Measurements from ENCODE around the gene GRB10.
"Not testable (repeated sequence)": the region's sequence is repeated elsewhere in the genome, so short reads cannot be mapped to it uniquely, and the experiment has no call there.

Gene GRB10

DNA sequence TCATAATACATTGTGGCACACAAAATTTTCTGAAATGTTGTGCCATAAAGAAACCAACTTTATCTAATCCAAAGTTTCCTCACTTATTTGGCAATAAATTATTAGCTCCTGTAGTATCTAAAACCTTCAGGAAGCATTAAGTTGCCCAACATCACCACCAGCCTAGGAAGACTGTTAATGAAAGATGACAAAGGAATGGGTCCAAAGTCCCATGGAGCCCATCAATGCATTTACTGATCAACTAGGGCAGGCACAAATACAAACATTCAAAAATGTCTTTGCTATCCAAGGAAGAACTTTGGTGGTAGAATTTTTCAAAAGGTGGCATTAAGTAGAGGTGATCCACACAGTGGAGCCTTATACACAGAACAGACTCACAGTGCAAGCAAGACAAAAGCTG, 4.5 kb downstream of the GRB10 start:
- DNase-seq (ENCODE audit: low read depth), result no peak

- no peak for DNase-seq (ENCODE audit: low read depth)
Observed at GRCh38 chr7:50775836-50776235, 6.9 kb downstream of the GRB10 start.

DNA sequence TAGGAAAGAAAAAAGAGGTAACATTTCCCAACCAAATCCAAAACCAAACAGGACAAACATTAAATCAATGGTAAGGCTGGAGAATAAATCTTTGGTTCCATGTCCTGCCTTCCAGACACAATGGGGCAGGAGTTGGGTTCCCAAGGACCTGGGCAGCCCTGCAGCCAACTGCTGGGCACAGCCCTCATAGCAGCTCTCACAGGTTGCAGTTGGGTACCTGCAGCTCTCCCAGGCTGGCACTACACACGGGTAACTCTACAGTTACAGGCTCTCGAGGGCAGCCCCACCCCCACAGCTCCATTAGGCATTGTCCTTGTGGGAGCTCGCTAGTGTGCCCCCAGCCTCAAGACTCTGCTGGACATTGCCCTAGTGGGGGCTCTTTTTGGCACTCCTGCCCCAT, 7.5 kb downstream of the GRB10 start:
- no peak for DNase-seq (ENCODE audit: low read depth)

- no peak for DNase-seq (ENCODE audit: low read depth)
Observed at GRCh38 chr7:50774319-50774718, 8.4 kb downstream of the GRB10 start.

GRCh38 chr7:50773071-50773470, 9.6 kb downstream of the GRB10 start:
- not testable (repeated sequence) for DNase-seq (ENCODE audit: low read depth)

DNA sequence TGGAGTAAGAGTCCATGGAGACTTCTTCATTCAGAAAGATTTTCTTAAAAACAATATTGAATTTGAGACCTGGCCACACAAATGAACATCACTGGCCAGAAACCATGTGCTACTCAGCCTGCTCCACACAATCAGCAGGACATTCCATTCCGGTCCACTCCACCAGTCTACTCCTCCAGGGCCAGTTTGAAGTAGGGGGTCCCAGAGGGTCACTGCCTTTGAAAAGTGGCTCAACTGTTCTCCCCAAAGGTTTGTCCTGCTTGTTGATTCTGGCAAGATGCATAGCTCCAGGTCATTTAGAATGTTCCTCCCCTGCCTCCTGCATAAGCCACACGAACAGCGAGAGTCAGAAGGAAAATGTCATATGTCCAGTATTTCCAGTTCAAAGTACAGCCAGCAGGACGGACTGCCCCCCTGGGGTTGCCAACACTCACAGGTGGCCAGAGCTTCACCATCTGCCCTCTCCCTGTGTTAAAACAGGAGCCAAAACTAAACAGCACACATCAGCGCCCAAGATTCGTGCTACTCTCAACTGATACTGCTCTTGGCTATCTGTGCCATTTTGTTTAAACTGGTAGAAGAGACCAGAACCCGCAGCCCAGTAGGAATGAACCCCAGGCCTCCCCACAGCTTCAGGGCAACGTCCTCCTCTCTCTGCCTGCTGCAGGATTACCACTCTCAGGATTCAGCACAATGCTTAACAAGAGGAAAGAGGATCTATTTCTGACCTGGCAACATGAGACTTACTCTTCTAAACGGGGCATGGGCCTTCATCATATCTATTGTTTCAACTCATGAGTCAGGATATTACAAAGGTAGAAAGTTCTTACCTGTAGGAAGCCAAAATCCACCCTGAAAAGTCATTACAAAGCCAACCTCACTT, 11.3 kb downstream of the GRB10 start:
- no peak for DNase-seq (ENCODE audit: low read depth)

DNA sequence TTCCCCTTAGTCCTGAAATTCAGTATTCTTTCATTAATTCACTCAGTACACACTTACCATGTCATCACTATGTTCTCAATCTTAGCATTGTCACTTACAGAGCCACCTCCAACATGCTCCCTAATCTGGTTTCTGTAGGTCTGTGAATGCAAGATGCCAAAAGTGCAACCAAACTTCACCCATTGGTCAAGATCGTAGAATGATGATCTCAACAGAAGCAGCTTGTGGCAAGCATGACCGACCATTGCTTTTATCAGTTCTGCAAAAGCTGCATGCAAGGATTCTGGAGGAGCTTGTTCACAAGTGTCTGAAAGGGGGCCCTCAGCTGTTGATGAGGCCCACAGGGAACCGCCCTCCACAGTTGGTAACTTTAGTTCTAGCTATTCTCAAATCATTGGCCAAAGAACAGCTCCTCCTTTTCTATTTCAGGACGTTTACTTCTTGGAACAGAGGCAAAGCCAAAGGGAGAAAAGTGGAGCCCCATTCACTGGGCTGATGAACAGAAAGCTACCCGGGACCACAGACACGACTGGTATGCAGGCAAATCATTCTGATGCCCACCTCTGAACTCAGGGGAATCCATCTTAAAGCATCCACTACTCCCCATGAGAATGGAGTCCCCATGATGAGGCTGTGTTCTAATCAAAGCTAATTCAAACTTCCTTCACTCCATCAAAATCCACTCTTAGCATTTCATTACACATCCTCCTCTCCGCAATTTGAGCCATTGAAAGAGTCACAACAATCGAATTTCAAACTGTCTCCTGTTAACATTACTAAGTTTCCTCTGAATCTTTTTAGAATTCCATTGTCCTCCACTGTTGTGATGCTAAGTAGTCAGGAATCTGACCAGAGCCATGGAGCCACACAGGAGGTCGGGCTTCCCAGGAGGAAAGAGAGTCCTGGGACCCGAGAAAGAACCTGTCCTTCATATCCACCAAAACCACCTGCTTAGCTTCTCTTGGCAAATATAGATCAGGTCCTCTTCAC, 13.9 kb downstream of the GRB10 start:
- no peak for DNase-seq (ENCODE audit: low read depth)

- no peak for DNase-seq (ENCODE audit: low read depth)
Observed at GRCh38 chr7:50766849-50767207, 15.9 kb downstream of the GRB10 start.

- DNase-seq (ENCODE audit: low read depth), result no peak
Observed at GRCh38 chr7:50766106-50766848, 16.4 kb downstream of the GRB10 start.

GRCh38 chr7:50762337-50762736, 20.4 kb downstream of the GRB10 start:
- no peak for DNase-seq (ENCODE audit: low read depth)

GRCh38 chr7:50761713-50762112, 21.0 kb downstream of the GRB10 start:
- DNase-seq (ENCODE audit: low read depth), result no peak

GRCh38 chr7:50757703-50758390, 24.8 kb downstream of the GRB10 start:
- no peak for DNase-seq (ENCODE audit: low read depth)

DNA sequence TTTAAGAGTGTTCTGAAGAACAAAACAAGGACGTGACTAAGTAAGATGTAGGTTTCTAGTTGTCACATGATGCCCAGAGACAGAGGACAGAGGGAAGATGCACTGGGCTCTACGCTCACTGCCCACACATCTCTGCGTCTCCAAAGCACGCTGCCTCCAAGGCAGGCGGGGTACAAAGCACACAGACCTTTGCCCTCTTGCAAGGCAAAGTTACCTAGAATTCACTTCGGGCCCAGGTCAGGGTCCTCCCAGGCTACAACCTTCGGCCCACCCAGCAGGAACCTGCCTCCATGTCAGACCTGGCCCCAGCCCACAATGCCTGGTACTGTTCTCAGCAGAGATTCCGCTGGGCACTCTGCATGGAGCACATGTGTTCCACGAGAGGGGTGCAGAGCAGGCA, 26.5 kb downstream of the GRB10 start:
- no peak for DNase-seq (ENCODE audit: low read depth)

GRCh38 chr7:50754684-50755083, 28.0 kb downstream of the GRB10 start:
- DNase-seq (ENCODE audit: low read depth), result no peak

DNA sequence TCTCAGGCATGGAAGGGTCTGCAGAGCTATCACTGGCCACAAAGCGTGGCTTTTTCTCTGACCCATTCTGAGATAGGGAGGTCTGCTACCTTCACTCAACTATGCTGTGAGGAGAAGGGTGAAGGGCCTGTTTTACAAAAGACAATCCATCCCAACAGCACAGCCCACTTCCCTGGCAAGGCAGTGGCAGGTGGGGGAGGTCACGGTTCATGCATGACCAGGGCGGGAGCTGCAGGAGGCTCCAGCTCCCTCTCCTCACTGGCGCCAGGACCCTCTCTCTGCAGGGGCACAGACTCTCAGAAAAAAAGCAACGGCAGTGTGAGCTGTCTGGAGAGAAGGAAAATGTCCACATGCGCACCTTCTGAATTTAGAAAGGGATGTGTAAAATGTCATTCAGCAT, 28.5 kb downstream of the GRB10 start:
- no peak for DNase-seq (ENCODE audit: low read depth)

DNA sequence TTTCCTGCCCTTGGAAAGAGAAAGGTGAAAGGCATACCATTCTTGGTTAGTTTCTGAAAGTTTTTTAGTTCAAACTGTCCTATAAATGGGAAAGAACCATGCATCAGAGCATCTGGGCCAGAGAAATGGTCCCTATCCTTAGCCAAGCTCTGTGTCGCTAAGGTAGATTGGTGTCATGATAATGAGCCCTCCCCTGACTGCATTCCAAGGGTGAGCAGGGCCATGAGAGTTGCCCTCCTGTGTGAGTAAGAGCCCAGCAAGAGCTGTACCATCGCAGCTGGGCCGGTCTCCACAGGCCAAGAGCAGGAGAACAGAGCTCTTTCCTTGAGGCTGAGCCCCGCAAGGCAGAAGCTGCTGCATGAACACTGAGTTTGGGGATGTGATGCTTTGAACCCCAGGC, 30.3 kb downstream of the GRB10 start:
- no peak for DNase-seq (ENCODE audit: low read depth)

- DNase-seq (ENCODE audit: low read depth), result no peak
Observed at GRCh38 chr7:50751146-50751545, 31.6 kb downstream of the GRB10 start.

DNA sequence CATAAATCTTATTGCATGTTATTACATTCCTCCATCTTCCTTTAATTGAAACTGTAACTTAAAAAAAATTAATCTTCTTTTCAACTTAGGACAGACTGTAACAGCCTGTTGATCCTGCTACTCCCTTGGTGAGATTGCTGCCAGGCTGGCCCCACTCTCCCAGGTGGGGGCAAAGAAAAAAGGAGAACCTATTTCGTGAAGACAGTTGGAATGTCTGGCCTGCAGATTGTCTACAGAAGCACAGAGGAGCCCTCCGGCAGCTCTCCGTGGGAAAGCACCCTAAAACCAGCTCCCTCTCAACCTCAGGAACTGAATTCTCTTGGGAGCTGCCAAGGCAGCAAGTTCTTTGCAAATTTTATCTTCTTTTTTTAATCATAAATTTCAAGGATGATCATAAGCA, 32.8 kb downstream of the GRB10 start:
- DNase-seq (ENCODE audit: low read depth), result no peak

DNA sequence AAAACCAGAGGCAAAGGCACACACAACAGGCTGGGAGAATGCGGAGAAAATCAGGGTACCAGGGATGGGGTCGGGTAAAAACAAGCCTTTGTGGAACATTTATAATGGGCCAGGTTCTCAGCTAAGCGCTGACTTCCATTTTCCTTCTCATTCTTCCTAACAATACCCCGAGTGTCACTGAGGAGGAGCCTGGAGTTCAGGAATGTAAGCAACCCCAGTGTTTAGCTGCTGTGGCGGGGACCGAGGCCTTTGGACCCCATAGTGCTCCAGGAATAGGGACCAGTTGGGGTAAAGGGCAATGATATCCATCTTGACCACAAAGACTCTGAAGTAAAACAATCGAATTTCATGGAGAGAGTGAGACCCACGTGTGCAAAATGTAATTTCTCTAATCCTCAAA, 34.2 kb downstream of the GRB10 start:
- no peak for DNase-seq (ENCODE audit: low read depth)

- DNase-seq (ENCODE audit: low read depth), result no peak
Observed at GRCh38 chr7:50745835-50746234, 36.9 kb downstream of the GRB10 start.

DNA sequence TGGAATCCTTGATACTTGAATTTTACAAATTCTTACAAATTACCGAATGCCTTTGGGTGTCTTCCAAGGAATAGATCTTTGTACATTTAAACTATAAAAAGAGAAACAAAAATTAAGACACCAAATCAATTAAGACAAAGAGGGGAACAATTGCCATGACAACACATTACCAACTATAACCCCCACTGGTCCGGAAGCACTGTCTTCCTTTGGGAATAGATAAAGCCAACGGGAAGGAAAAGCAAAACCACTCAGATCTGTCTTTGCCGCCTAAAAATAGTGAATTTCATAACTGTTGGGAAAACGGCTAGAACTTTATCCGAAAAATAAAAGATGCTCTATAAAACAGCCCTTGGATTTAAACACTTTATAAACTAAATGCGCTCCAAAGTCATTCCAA, 37.4 kb downstream of the GRB10 start:
- DNase-seq (ENCODE audit: low read depth), result no peak

DNA sequence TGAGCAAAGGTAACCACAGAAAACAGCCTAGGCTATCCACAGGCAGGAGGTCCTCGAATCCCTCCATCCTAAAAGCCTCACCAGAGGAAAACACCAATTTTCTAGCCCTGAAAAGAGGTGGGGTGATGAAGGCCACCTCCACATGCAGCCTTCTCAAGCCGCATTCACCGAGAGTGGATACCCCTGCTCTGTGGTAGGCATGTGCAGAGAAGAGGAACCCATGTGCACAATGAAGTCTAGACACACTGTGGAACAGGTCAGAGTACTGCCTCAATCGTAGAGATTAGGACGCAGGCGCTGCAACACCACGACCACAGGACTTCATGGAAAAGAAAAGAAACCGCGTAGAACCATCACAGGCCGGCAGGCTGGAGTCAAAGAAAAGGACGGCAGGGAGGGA, 38.8 kb downstream of the GRB10 start:
- DNase-seq (ENCODE audit: low read depth), result no peak

Data from activated T-cell treated with anti-CD3 and anti-CD28 coated beads for 24 hours (primary cell).